SH-SY5Y (cell line): Measurements from ENCODE around the gene SETD5.

Experiments
- GATA2 ChIP-seq: IDR thresholded peaks from 2 replicates; pipeline ENCODE4 v1.6.1; 2011; ENCODE audit warnings: mild to moderate bottlenecking, low read depth, low read length
- GATA3 ChIP-seq: IDR thresholded peaks from 2 replicates; pipeline ENCODE4 v1.6.1; 2011; ENCODE audit warnings: low read depth, mild to moderate bottlenecking, low read length, moderate library complexity

- TF ChIP-seq GATA2 (no peak), GATA3 (no peak)
These were observed 18.8 kb downstream of the SETD5 start for GRCh38 chr3:9416139-9416780.
